Measurements from ENCODE around the gene MYO18B.

MYO18B gene

DNA sequence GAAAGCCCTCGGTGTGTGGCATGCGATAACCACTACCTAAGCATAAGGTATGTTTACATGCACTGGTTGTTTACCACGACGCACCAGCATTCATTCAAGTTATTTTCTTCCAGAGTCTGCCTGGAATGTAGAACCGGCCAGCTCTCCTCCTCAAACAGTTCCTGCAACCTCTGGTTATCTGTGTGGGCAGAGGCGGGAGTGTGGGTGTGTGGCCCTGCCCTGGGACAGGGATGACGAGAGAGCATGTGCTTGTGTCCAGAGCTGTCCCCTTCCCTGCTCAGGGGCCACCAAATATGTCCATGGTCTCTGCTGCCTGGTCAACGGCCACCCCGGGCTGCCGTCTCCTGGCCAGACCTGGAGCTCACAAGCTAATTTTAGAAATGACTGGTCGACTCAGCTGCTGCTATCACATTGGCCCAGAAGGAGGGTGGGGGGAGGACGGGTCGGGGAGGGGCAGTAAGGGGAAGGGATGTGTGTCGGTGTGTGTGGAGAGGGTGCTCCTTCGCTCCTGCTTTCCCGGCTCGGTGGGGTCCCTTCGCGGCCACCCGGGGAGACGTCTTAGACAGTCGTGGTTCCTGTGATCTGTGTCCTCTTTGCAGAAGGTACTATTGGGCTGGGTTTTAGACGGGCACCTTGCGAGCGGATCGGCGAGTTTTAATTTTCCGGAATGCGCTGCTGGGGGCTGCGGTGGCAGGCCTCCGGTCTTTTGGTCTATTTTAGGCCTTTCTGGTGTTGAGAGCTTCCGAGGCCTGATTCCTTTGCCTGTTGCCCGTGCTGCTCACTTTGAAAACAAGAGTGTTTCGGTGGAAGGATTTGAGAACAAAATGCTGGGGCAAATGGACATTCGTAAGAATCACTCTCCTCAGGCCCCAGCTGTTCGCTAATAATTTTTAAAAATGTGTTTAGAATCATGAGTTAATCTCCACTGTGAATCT is at the start of gene MYO18B:
Gene MYO18B, plus strand, starts transcription at position 497 of the 935 bp plus-strand sequence. CDS start 18,905 bp downstream, outside the sequence.
- no peak within 1 kb of the TSS for H3K4me3 ChIP-seq (ENCODE audit: low read depth, low read length)
- in situ Hi-C loops (cut with HindIII; ENCODE audit: low sequenced_read_pairs), result no loop called here
- no peak for DNase-seq (ENCODE audit: low read depth, low spot score)
- TF ChIP-seq, protein P1, sequence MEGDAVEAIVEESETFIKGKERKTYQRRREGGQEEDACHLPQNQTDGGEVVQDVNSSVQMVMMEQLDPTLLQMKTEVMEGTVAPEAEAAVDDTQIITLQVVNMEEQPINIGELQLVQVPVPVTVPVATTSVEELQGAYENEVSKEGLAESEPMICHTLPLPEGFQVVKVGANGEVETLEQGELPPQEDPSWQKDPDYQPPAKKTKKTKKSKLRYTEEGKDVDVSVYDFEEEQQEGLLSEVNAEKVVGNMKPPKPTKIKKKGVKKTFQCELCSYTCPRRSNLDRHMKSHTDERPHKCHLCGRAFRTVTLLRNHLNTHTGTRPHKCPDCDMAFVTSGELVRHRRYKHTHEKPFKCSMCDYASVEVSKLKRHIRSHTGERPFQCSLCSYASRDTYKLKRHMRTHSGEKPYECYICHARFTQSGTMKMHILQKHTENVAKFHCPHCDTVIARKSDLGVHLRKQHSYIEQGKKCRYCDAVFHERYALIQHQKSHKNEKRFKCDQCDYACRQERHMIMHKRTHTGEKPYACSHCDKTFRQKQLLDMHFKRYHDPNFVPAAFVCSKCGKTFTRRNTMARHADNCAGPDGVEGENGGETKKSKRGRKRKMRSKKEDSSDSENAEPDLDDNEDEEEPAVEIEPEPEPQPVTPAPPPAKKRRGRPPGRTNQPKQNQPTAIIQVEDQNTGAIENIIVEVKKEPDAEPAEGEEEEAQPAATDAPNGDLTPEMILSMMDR (IDR thresholded peaks at IDR 0.05; ENCODE audit: low read depth, low read length), result no peak

GRCh38 chr22:25692397-25693267 is 49.4 kb upstream of the MYO18B start:
- in situ Hi-C loops (cut with HindIII; ENCODE audit: low sequenced_read_pairs), result no loop called here
- TF ChIP-seq, protein P1 (IDR thresholded peaks at IDR 0.05; ENCODE audit: low read depth, low read length), result no peak

GRCh38 chr22:25693268-25693565 is 48.8 kb upstream of the MYO18B start:
- TF ChIP-seq, protein P1 (IDR thresholded peaks at IDR 0.05; ENCODE audit: low read depth, low read length), result no peak
- in situ Hi-C loops (cut with HindIII; ENCODE audit: low sequenced_read_pairs), result no loop called here
- H3K4me3 ChIP-seq (ENCODE audit: low read depth, low read length), result no peak overlapping the region
- no peak for DNase-seq (ENCODE audit: low read depth, low spot score)

More at GRCh38 chr22:25692397-25693267, 49.4 kb upstream of the MYO18B start:
- no peak for DNase-seq (ENCODE audit: low read depth, low spot score)
- H3K4me3 ChIP-seq (ENCODE audit: low read depth, low read length), result no peak overlapping the region

DNA sequence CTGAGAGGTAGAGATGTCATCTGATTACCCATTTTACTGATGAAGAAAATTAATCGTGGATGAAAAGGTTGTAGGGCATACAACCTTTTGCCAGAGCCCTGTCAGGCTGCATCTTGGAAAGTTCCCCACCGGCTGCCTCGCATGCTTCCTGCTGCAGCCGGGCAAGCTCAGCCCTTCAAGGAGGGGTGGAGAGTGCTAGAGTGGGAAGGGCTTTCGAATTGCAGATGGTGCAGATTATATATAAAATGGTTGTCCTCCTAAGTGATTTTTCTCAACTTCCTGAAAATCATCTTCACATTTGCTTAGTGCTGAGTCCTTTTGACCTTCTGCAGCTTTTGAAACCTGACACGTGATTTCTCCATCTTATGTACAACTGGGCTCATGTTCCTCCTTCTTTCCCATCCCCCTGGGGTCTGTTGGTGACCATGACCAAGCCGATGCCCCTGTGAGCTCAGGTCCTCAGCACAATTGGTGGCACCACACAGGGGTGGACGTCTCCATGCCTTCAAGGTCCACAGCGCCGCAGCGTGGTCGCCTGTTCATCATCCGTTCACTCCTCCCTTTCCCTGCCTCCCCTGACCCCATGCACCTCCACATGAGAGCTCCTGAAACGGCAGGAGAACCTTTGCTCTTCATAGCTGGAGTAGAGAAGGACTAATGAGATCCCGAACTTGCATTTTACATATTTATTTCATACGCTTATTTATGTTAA is 47.6 kb upstream of the MYO18B start:
- in situ Hi-C loops (cut with HindIII; ENCODE audit: low sequenced_read_pairs), result no loop called here
- no peak overlapping the region for H3K4me3 ChIP-seq (ENCODE audit: low read depth, low read length)
- TF ChIP-seq, protein P1 (IDR thresholded peaks at IDR 0.05; ENCODE audit: low read depth, low read length), result no peak
- DNase-seq (ENCODE audit: low read depth, low spot score), result no peak

GRCh38 chr22:25695146-25695545 is 46.8 kb upstream of the MYO18B start:
- in situ Hi-C loops (cut with HindIII; ENCODE audit: low sequenced_read_pairs), result no loop called here
- no peak for DNase-seq (ENCODE audit: low read depth, low spot score)
- H3K4me3 ChIP-seq (ENCODE audit: low read depth, low read length), result no peak overlapping the region
- TF ChIP-seq, protein P1 (IDR thresholded peaks at IDR 0.05; ENCODE audit: low read depth, low read length), result no peak

DNA sequence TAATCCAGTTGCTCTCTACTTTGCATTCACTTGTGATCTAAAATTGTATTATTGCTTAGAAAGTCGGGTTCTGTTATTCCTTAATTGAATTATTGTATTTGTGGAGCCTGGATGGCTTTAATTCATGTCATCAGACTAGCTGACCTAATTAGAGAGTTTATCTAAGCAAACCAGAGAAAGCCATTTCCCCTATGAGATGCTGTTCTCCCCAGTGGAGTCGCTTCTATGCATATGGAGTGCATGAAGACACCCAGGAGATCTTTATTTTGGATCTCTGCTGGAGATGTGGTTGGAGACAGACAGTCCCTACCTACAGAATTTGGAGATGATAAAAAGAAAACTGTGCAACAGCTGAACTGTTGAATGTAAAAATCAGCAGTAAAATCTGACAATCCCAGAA is 45.2 kb upstream of the MYO18B start:
- TF ChIP-seq, protein P1 (IDR thresholded peaks at IDR 0.05; ENCODE audit: low read depth, low read length), result no peak

More for the DNA sequence above, 45.2 kb upstream of the MYO18B start:
- DNase-seq (ENCODE audit: low read depth, low spot score), result no peak
- no peak overlapping the region for H3K4me3 ChIP-seq (ENCODE audit: low read depth, low read length)
- in situ Hi-C loops (cut with HindIII; ENCODE audit: low sequenced_read_pairs), result no loop called here

Data from astrocyte of the spinal cord (primary cell).